ENCODE measurements around the gene HNRNPUL1. TPM values are rescaled to one million over a fixed set of nuclear protein-coding genes. Genes with fewer than 3 reads are reported as not detected.

HNRNPUL1 gene
- total and polyA plus RNA-seq, 9 of the 15 experiments (the other 6 are each of a cell fraction or from before 2014, with no cell fraction given): 7.3 to 211 (median 85.0) TPM

DNA sequence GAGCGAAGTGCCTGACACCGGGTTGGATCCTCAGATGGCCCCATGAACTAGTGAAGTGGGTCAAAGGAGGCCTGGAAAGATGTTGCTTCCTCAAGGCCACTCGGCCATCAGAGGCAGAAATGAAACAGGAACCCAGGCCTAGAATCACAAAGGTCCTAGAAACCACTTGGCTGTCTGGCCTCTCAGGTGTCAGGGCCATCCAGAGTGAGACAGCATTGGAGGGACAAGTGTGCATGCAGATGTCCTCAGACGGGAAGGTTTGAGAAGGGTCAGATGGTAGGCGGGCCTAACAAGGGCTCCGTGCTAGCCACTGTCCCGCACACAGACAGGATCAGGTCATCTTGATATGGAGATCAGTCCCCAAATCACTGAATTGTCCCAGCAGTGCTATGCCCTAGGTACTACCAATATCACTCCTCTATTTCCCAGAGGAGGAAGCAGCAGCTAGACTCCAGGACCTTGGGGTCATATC, 60.1 kb downstream of the HNRNPUL1 start (continued):
- TF ChIP-seq FOXK2 (conservative IDR thresholded peaks at IDR 0.05 in 1 of 2, IDR thresholded peaks at IDR 0.05 in 1 of 2; ENCODE audit: low read depth in 2 of 2) (no peak), ZFPM2 (CRISPR knock-in tag; IDR thresholded peaks at IDR 0.05) (no peak), FOXJ3 (CRISPR knock-in tag; IDR thresholded peaks at IDR 0.05) (no peak), LCOR (CRISPR knock-in tag; IDR thresholded peaks at IDR 0.05) (no peak), PATZ1 (CRISPR knock-in tag; IDR thresholded peaks at IDR 0.05; ENCODE audit: borderline replicate concordance) (no peak), HMG20A (CRISPR knock-in tag; conservative IDR thresholded peaks at IDR 0.05) (no peak), ETV5 (CRISPR knock-in tag; IDR thresholded peaks at IDR 0.05; ENCODE audit: low read depth) (no peak), NCOA1 (IDR thresholded peaks at IDR 0.05; ENCODE audit: low read depth) (no peak), NUFIP1 (IDR thresholded peaks at IDR 0.05; ENCODE audit: partially characterized antibody) (no peak), RUNX1 (IDR thresholded peaks at IDR 0.05; ENCODE audit: low read depth) (no peak), ZNF764 (CRISPR knock-in tag; IDR thresholded peaks at IDR 0.05; ENCODE audit: low read depth) (no peak), POLR2B (IDR thresholded peaks at IDR 0.05; ENCODE audit: low read depth, partially characterized antibody) (no peak), ERF (CRISPR knock-in tag; IDR thresholded peaks at IDR 0.05) (no peak), GATAD2A (IDR thresholded peaks at IDR 0.05) (no peak), POLR2AphosphoS2 (IDR thresholded peaks at IDR 0.05; ENCODE audit: low read length) (0 out of 2 replicates have a peak, but pooled peaks have one; percentile 68), ZBTB17 (CRISPR knock-in tag; IDR thresholded peaks at IDR 0.05) (0 out of 2 replicates have a peak, but pooled peaks have one; percentile 5), KDM1A (IDR thresholded peaks at IDR 0.05) (no peak), THRAP3 (IDR thresholded peaks at IDR 0.05; ENCODE audit: borderline replicate concordance) (no peak), RAD21 (CRISPR knock-in tag; conservative IDR thresholded peaks at IDR 0.05 in 1 of 2, IDR thresholded peaks at IDR 0.05 in 1 of 2) (no peak), ATF3 (IDR thresholded peaks at IDR 0.05) (no peak), ATF3 (CRISPR knock-in tag; conservative IDR thresholded peaks at IDR 0.05) (no peak), ZNF511 (CRISPR knock-in tag; IDR thresholded peaks at IDR 0.05) (no peak), NEUROD1 (IDR thresholded peaks at IDR 0.05; ENCODE audit: borderline replicate concordance, low read depth, low read length, partially characterized antibody) (no peak), ZNF24 (IDR thresholded peaks at IDR 0.05) (peak; percentile 70), TCF15 (CRISPR knock-in tag; IDR thresholded peaks at IDR 0.05) (no peak), PYGO2 (tag; IDR thresholded peaks at IDR 0.05) (no peak)
- TF ChIP-seq, protein P1, sequence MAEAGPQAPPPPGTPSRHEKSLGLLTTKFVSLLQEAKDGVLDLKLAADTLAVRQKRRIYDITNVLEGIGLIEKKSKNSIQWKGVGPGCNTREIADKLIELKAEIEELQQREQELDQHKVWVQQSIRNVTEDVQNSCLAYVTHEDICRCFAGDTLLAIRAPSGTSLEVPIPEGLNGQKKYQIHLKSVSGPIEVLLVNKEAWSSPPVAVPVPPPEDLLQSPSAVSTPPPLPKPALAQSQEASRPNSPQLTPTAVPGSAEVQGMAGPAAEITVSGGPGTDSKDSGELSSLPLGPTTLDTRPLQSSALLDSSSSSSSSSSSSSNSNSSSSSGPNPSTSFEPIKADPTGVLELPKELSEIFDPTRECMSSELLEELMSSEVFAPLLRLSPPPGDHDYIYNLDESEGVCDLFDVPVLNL (CRISPR knock-in tag; IDR thresholded peaks at IDR 0.05; ENCODE audit: low read depth): no peak

All from K562 (cell line).